HepG2 (cell line): ENCODE results near the gene RIMBP2. TPM values are rescaled to one million over a fixed set of nuclear protein-coding genes. Genes with fewer than 3 reads are reported as not detected.

ENCODE experiments used
- ATAC-seq: fragments of 200-7000 bp; cut with Tn5 transposase; 3 replicates; pipeline ENCODE4 v1.9.1; 2020; ENCODE audit warnings: mild to moderate bottlenecking, moderate library complexity
- BruUV-seq: library from RNA; stranded (reverse); fragments of 400-500 nt; replicated peaks from 2 replicates; lab custom pipeline; 2021; lab: Mats Ljungman, UMichigan
- CTCF ChIA-PET: fragments of 300-600 bp; formaldehyde crosslinking; extraction: SDS; loops from one replicate; lab custom pipeline; 2021; ENCODE audit warnings: low total read pairs, inconsistent platforms, low intra/inter-chr PET ratio; lab: Yijun Ruan, JAX
- POLR2A ChIA-PET: fragments of 350-600 bp; sonication (Branson Sonifier 250); formaldehyde crosslinking; loops from one replicate; lab custom pipeline; 2020; ENCODE audit warnings: antibody characterized with exemption, inconsistent platforms; lab: Yijun Ruan, JAX
- DNase-seq: peaks from one replicate; pipeline ENCODE4 v3.0.0-alpha.2; 2015; ENCODE audit warnings: low spot score
- FAIRE-seq: peaks from 3 replicates; lab custom pipeline; 2011; peaks lifted over from hg19 to GRCh38; lab: Jason Lieb, UNC
- H2AFZ ChIP-seq: one replicate; pipeline ENCODE4 v1.6.1; 2011; ENCODE audit warnings: low read length, inconsistent platforms
- H3K27ac ChIP-seq: fragments of 300-600 bp; 3 replicates; pipeline ENCODE4 v1.8.0; 2011; ENCODE audit warnings: mixed run types, mild to moderate bottlenecking, mixed read lengths, low read length, inconsistent platforms; ENCODE audit not compliant: insufficient read depth; ENCODE audit errors: extremely low read length
- H3K27me3 ChIP-seq, 2 experiments: fragments of 200-600 bp in 1 of 2; 2 replicates in 1 of 2; 3 replicates in 1 of 2; pipeline versions ENCODE4 v1.6.0 to v1.8.0; 2011; ENCODE audit warnings: low read length in 2 of 2, mild to moderate bottlenecking in 2 of 2, moderate library complexity in 2 of 2, inconsistent platforms in 1 of 2; ENCODE audit not compliant: insufficient read depth in 2 of 2, control insufficient read depth in 1 of 2
- H3K36me3 ChIP-seq, 2 experiments: fragments of 200-600 bp in 1 of 2; replicated peaks in 1 of 2; 2 replicates in 1 of 2; 3 replicates in 1 of 2; pipeline versions ENCODE4 v1.5.1 to v1.8.0; 2011; ENCODE audit warnings: low read length in 2 of 2, inconsistent platforms in 1 of 2; ENCODE audit not compliant: insufficient read depth in 2 of 2, control insufficient read depth in 1 of 2
- H3K4me1 ChIP-seq: 2 replicates; pipeline ENCODE4 v1.5.1; 2012; ENCODE audit warnings: low read length, inconsistent platforms; ENCODE audit not compliant: insufficient read depth
- H3K4me2 ChIP-seq: 2 replicates; pipeline ENCODE4 v1.6.0; 2011; ENCODE audit warnings: low read depth, low read length, inconsistent platforms
- H3K4me3 ChIP-seq, 3 experiments: fragments of 200-600 bp in 1 of 3; sonication (generic), shearing (Covaris generic) in 1 of 3; replicated peaks in 1 of 3; 2 replicates each; pipeline ENCODE4 v1.5.1; 2011 to 2016; ENCODE audit warnings: low read length in 3 of 3, inconsistent platforms in 2 of 3, low read depth in 2 of 3, mild to moderate bottlenecking in 2 of 3, control low read depth in 1 of 3, mixed read lengths in 1 of 3; ENCODE audit not compliant: insufficient read depth in 1 of 3
- H3K79me2 ChIP-seq: one replicate; pipeline ENCODE4 v1.6.1; 2011; ENCODE audit warnings: low read length, inconsistent platforms; ENCODE audit not compliant: insufficient read depth
- H3K9ac ChIP-seq: 2 replicates; pipeline ENCODE4 v1.6.0; 2011; ENCODE audit warnings: mild to moderate bottlenecking, low read depth, low read length, inconsistent platforms; ENCODE audit not compliant: insufficient read depth
- H3K9me3 ChIP-seq: 2 replicates; pipeline ENCODE4 v1.5.1; 2012; ENCODE audit warnings: mild to moderate bottlenecking, low read length
- H4K20me1 ChIP-seq: 2 replicates; pipeline ENCODE4 v1.6.0; 2011; ENCODE audit warnings: inconsistent platforms, mild to moderate bottlenecking, low read length, moderate library complexity; ENCODE audit not compliant: insufficient read depth
- ATF3 ChIP-seq: sonication (generic); formaldehyde crosslinking; IDR thresholded peaks from 2 replicates; pipeline ENCODE4 v1.4.0; 2020; ENCODE audit warnings: missing genetic modification reagents
- FOXP1 ChIP-seq, 2 experiments: fragments of 450-650 bp in 1 of 2; IDR thresholded peaks; 2 replicates each; pipeline ENCODE4 v1.6.1; 2017 to 2018; ENCODE audit warnings: antibody characterized with exemption in 1 of 2
- GTF3A ChIP-seq: sonication (generic); formaldehyde crosslinking; conservative IDR thresholded peaks from 2 replicates; pipeline ENCODE4 v1.4.0; 2020; ENCODE audit warnings: mild to moderate bottlenecking, missing genetic modification reagents
- MLX ChIP-seq: IDR thresholded peaks from 2 replicates; pipeline ENCODE4 v1.6.1; 2016
- MYC ChIP-seq: sonication (generic); formaldehyde crosslinking; IDR thresholded peaks from 2 replicates; pipeline ENCODE4 v1.9.0; 2021; ENCODE audit warnings: missing genetic modification reagents, borderline replicate concordance
- PCBP2 ChIP-seq: fragments of 200-400 bp; formaldehyde crosslinking; optimal IDR thresholded peaks from 2 replicates; pipeline ENCODE3; 2018; ENCODE audit warnings: low read length, low read depth; ENCODE audit not compliant: poor library complexity, severe bottlenecking
- PRPF4 ChIP-seq: fragments of 200-400 bp; formaldehyde crosslinking; IDR thresholded peaks from 2 replicates; pipeline ENCODE4 v1.6.1; 2016; ENCODE audit warnings: low read length, low read depth; ENCODE audit not compliant: poor library complexity, severe bottlenecking
- RFXAP ChIP-seq: sonication (generic); formaldehyde crosslinking; IDR thresholded peaks from 2 replicates; pipeline ENCODE4 v1.4.0; 2020; ENCODE audit warnings: missing genetic modification reagents, borderline replicate concordance
- RNF2 ChIP-seq: fragments of 450-650 bp; conservative IDR thresholded peaks from 2 replicates; pipeline ENCODE4 v1.6.1; 2016; ENCODE audit warnings: low read depth
- SPEN ChIP-seq: sonication (generic); formaldehyde crosslinking; IDR thresholded peaks from 2 replicates; pipeline ENCODE4 v1.5.1; 2020; ENCODE audit warnings: low read depth, mild to moderate bottlenecking, missing genetic modification reagents
- STAT5B ChIP-seq: sonication (generic); formaldehyde crosslinking; IDR thresholded peaks from 2 replicates; pipeline ENCODE4 v1.4.0; 2020; ENCODE audit warnings: missing genetic modification reagents
- TAF15 ChIP-seq: fragments of 200-400 bp; formaldehyde crosslinking; IDR thresholded peaks from one replicate; pipeline ENCODE4 v1.6.1; 2018; ENCODE audit warnings: mild to moderate bottlenecking, low read depth, low read length; ENCODE audit not compliant: poor library complexity, severe bottlenecking
- ZBTB1 ChIP-seq: sonication (generic); formaldehyde crosslinking; IDR thresholded peaks from 2 replicates; pipeline ENCODE4 v1.4.0; 2020; ENCODE audit warnings: missing genetic modification reagents, borderline replicate concordance
- ZBTB33 ChIP-seq: sonication (generic); formaldehyde crosslinking; IDR thresholded peaks from 2 replicates; pipeline ENCODE4 v1.4.0; 2020; ENCODE audit warnings: missing genetic modification reagents
- ZGPAT ChIP-seq: IDR thresholded peaks from 2 replicates; pipeline ENCODE4 v1.6.1; 2016; ENCODE audit warnings: mild to moderate bottlenecking
- ZNF121 ChIP-seq: sonication (generic); formaldehyde crosslinking; IDR thresholded peaks from 2 replicates; pipeline ENCODE4 v1.5.0; 2020; ENCODE audit warnings: mild to moderate bottlenecking, missing genetic modification reagents
- ZNF124 ChIP-seq: sonication (generic); formaldehyde crosslinking; IDR thresholded peaks from 2 replicates; pipeline ENCODE4 v1.4.0; 2020; ENCODE audit warnings: missing genetic modification reagents
- ZNF503 ChIP-seq: sonication (generic); formaldehyde crosslinking; IDR thresholded peaks from 2 replicates; pipeline ENCODE4 v1.4.0; 2020; ENCODE audit warnings: missing genetic modification reagents
- WGBS: methylation state at CpG from one replicate; pipeline ENCODE4 v1.1.6; 2017; ENCODE audit warnings: low lambda C conversion rate; 5-methylcytosine and 5-hydroxymethylcytosine counted together
- in situ Hi-C: cut with HindIII; loops from 2 replicates; pipeline ENCODE4 v1.10.0; 2017; ENCODE audit warnings: low pct_unique_long_range_greater_than_20kb; ENCODE audit not compliant: extremely low pct_ligation_motif_present
- intact Hi-C: fragments of 100-400 bp; cut with micrococcal nuclease; formaldehyde crosslinking; loops from one replicate; pipeline ENCODE4 v1.10.0; 2022; ENCODE audit not compliant: unreplicated experiment
- polyA plus RNA-seq, 8 experiments: library from polyadenylated mRNA; depleted of rRNA in 3 of 8; stranded (reverse) in 7 of 8; unstranded in 1 of 8; fragments of >200 nt; fragmentation: Illumina TruSeq in 4 of 8; extraction: Trizol in 4 of 8; gene quantifications; 2 replicates each; pipeline versions ENCODE4 v1.2.1 to v1.2.3, GENCODE V29; 2011 to 2016; ENCODE audit warnings: low read depth in 4 of 8, missing spikeins in 1 of 8, mixed read lengths in 1 of 8; ENCODE audit not compliant: insufficient read depth in 1 of 8
- total RNA-seq, 5 experiments: library from RNA; depleted of rRNA; stranded (reverse); fragments of >200 nt; fragmentation: Illumina TruSeq; extraction: Trizol; gene quantifications; 2 replicates each; pipeline ENCODE4 v1.2.3, GENCODE V29; 2016; ENCODE audit warnings: low read depth in 1 of 5

The RIMBP2 gene
- total and polyA plus RNA-seq, 2 of the 13 experiments (the other 11 are each of a cell fraction or from before 2014, with no cell fraction given): 0.03 TPM; not detected in 1

GRCh38 chr12:130568501-130568900 lies 147.6 kb downstream of the RIMBP2 start (continued):
- TF ChIP-seq ZNF503 (CRISPR knock-in tag) (no peak), PCBP2 (no peak), ATF3 (CRISPR knock-in tag) (no peak), MLX (CRISPR knock-in tag) (no peak), RFXAP (CRISPR knock-in tag) (no peak), SPEN (CRISPR knock-in tag) (no peak), GTF3A (CRISPR knock-in tag) (no peak)

GRCh38 chr12:130568041-130568440 lies 148.1 kb downstream of the RIMBP2 start:
- H2AFZ ChIP-seq: no peak overlapping the region
- DNase-seq: no peak
- peaks cover 4 to 17% of the 10 kb centered on the region in 2 experiments; a peak in 4 of 5 replicates for H3K27me3 ChIP-seq
- in situ Hi-C loops: no loop called here
- POLR2A ChIA-PET: no interaction called here
- H3K4me1 ChIP-seq: no peaks in the 10 kb centered on the region
- 0% methylated on average over 1 of the region's 2 CpGs for WGBS
- H3K79me2 ChIP-seq: no peaks in the 10 kb centered on the region
- CTCF ChIA-PET: no interaction called here
- no peaks in the 10 kb centered on the region for H4K20me1 ChIP-seq
- H3K9ac ChIP-seq: no peak overlapping the region
- no peak overlapping the region for H3K4me2 ChIP-seq
- ATAC-seq: no peak
- no peak for FAIRE-seq
- H3K4me3 ChIP-seq: no peak overlapping the region
- no peak overlapping the region for H3K27ac ChIP-seq
- no TSS peak for BruUV-seq
- intact Hi-C loops: no loop called here
- no peaks in the 10 kb centered on the region for H3K36me3 ChIP-seq
- peaks cover 13% of the 10 kb centered on the region for H3K9me3 ChIP-seq
- TF ChIP-seq ZBTB33 (CRISPR knock-in tag) (no peak), ZGPAT (no peak), ZNF121 (CRISPR knock-in tag) (no peak), PRPF4 (no peak), RNF2 (no peak), ZBTB1 (no peak), STAT5B (no peak), TAF15 (no peak), SPEN (CRISPR knock-in tag) (no peak), MYC (no peak), ZNF124 (CRISPR knock-in tag) (no peak), FOXP1 (IDR thresholded peaks at IDR 0.05) (no peak), FOXP1 (CRISPR knock-in tag; IDR thresholded peaks at IDR 0.05) (no peak)
